ENCODE data around the gene MARCHF2.

GRCh38 chr19:8366121-8366581 is 47.0 kb upstream of the MARCHF2 start:
- no peak for TF ChIP-seq CTCF (IDR thresholded peaks at IDR 0.05)
- no peak for TF ChIP-seq POLR2A (IDR thresholded peaks at IDR 0.05)

Data from lower leg skin (tissue), 3 donors.